ENCODE data around the gene PAX8. TPM values are rescaled to one million over a fixed set of nuclear protein-coding genes. Genes with fewer than 3 reads are reported as not detected.

The PAX8 gene
- total RNA-seq, 4 donors from 2014 or later: 2.3 to 7.7 (median 5.6) TPM

DNA sequence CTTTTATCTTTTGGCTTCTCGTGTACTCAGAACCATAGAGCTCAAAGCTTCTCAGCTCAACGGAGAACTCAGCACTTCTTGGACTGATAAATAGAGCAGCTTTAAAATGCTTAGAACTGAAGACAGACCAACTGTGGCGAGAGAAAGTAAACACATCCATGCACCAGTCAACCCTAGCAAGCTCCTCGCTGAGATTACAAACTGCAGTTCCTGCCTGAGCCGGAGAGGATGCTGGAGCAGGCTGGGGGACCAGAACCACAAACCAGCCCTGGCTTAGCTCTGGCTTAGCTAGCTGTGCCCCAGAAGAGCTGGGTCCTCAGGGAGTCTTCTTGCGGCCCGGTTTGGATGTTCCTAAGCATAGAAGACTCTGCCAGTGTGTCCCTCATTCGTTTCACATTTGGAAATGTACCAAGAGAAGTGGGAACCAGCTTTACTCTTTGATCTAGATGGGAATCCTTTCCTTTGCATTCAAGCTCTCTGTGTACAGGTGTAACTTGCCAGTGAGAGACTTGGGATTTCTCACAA, 5.6 kb downstream of the PAX8 start:
- no peaks in the 10 kb centered on the region for H3K36me3 ChIP-seq
- H3K4me1 ChIP-seq: peaks cover 27% of the 10 kb centered on the region
- peaks cover 90% of the 10 kb centered on the region for H3K27me3 ChIP-seq
- TF ChIP-seq EP300 (IDR thresholded peaks at IDR 0.05) (no peak), POLR2AphosphoS5 (IDR thresholded peaks at IDR 0.05) (no peak), POLR2A (IDR thresholded peaks at IDR 0.05) (no peak)
- TF ChIP-seq, protein P1, sequence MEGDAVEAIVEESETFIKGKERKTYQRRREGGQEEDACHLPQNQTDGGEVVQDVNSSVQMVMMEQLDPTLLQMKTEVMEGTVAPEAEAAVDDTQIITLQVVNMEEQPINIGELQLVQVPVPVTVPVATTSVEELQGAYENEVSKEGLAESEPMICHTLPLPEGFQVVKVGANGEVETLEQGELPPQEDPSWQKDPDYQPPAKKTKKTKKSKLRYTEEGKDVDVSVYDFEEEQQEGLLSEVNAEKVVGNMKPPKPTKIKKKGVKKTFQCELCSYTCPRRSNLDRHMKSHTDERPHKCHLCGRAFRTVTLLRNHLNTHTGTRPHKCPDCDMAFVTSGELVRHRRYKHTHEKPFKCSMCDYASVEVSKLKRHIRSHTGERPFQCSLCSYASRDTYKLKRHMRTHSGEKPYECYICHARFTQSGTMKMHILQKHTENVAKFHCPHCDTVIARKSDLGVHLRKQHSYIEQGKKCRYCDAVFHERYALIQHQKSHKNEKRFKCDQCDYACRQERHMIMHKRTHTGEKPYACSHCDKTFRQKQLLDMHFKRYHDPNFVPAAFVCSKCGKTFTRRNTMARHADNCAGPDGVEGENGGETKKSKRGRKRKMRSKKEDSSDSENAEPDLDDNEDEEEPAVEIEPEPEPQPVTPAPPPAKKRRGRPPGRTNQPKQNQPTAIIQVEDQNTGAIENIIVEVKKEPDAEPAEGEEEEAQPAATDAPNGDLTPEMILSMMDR (IDR thresholded peaks at IDR 0.05): no peak
- no peak overlapping the region for H3K27ac ChIP-seq
- H3K4me3 ChIP-seq: no peak overlapping the region
- no peak for DNase-seq (ENCODE audit: low spot score in 2 of 2)
- no peaks in the 10 kb centered on the region for H3K9me3 ChIP-seq
- 25% methylated on average over 8 of the region's 8 CpGs for WGBS

DNA sequence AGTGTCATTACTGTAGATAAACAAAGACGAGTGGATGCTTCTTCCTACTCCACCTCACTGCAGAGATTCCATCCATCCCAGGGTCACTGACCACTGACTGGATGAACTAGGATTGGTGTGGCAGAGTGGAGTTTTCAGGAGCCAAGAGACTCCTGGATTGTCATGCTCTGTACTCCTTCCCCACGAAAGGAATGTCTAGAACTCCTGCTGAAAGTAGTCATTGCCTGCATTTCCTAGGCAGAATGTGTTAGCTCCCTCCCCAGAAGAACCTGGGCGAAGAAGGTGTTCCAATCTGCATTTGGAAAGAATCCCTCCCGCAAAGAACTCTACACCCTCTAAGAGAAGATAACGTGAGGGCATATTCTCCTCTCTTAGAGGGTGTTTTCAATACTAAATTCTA, 6.2 kb downstream of the PAX8 start:
- Histone ChIP-seq H3K27me3 (peaks cover 84% of the 10 kb centered on the region), H3K9me3 (no peaks in the 10 kb centered on the region), H3K4me3 (no peak overlapping the region), H3K27ac (no peak overlapping the region), H3K4me1 (peaks cover 22% of the 10 kb centered on the region), H3K36me3 (no peaks in the 10 kb centered on the region)
- 46% methylated on average over 5 of the region's 5 CpGs for WGBS
- TF ChIP-seq POLR2AphosphoS5 (IDR thresholded peaks at IDR 0.05) (no peak), POLR2A (IDR thresholded peaks at IDR 0.05) (no peak)
- TF ChIP-seq, protein P1 (IDR thresholded peaks at IDR 0.05): no peak
- no peak for DNase-seq (ENCODE audit: low spot score in 2 of 2)

DNA sequence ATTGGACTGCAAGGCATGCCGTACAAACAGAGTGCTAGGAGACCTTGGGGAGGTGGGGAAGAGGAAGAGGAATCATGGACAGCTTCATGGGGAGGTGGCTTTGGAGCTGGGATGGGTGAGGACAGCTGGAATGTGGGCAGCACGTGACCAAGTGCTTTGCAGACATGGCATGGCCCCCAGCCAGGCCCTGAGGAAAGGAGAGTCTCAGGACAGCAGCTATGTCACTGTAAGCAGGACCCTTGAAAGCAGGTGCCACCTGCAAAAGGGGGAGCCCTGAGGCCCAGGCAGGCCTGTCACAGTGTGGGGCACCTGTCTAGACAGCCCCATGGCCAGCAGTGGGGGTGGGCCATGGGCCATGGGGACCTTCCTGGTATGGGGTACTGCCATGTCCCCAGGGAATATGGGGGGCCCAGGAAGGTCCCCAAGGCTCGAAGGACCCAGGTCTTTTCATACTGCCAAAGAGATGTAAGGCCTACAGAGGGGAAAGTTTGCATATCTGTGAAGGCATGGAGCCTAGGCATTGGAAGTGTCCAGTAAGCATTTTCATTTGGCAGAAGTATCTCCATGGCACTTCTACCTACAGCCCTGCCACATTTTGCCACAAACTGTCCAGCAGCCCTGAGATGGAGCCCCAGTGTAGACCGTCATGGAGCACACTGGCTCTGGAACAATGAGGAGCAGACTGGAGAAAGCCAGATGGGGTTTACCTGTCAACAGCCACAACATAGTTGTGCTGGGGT, 9.9 kb downstream of the PAX8 start:
- no peak for DNase-seq (ENCODE audit: low spot score in 2 of 2)
- TF ChIP-seq POLR2A (IDR thresholded peaks at IDR 0.05) (no peak), EP300 (IDR thresholded peaks at IDR 0.05) (no peak), POLR2AphosphoS5 (IDR thresholded peaks at IDR 0.05) (no peak)
- TF ChIP-seq, protein P1 (IDR thresholded peaks at IDR 0.05): no peak
- WGBS: 91% methylated on average over 4 of the region's 4 CpGs
- Histone ChIP-seq H3K27me3 (peaks cover 47% of the 10 kb centered on the region), H3K9me3 (no peaks in the 10 kb centered on the region), H3K27ac (no peak overlapping the region), H3K4me3 (no peak overlapping the region), H3K36me3 (peaks cover 3% of the 10 kb centered on the region), H3K4me1 (peaks cover 3% of the 10 kb centered on the region)

DNA sequence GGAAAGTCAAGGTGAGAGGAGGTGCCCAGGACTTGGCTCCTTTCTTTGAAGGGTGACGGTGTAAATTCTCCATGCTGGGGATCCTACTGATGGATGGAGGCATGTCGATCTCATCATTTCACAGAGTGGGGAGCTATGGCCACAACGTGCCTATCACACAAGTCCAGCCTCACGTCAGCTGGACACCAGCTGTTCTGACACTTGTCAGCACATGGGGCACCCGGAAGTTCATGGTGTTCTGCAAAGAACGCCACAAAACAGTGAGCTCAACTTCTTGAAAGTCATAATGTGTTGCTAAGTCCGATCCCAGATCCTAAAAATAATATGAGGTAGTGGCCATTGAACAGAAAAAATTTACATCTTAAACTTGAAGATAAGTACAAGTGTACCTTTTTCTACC, 12.3 kb downstream of the PAX8 start:
- no peak for TF ChIP-seq POLR2AphosphoS5 (IDR thresholded peaks at IDR 0.05)
- TF ChIP-seq, protein P1 (IDR thresholded peaks at IDR 0.05): no peak
- no peak for TF ChIP-seq POLR2A (IDR thresholded peaks at IDR 0.05)
- no peak for TF ChIP-seq EP300 (IDR thresholded peaks at IDR 0.05)
- H3K4me1 ChIP-seq: no peaks in the 10 kb centered on the region
- WGBS: 77% methylated on average over 7 of the region's 7 CpGs
- H3K27me3 ChIP-seq: peaks cover 23% of the 10 kb centered on the region
- H3K4me3 ChIP-seq: no peak overlapping the region
- no peak overlapping the region for H3K27ac ChIP-seq
- H3K9me3 ChIP-seq: no peaks in the 10 kb centered on the region
- peaks cover 3% of the 10 kb centered on the region for H3K36me3 ChIP-seq
- DNase-seq (ENCODE audit: low spot score in 2 of 2): no peak

DNA sequence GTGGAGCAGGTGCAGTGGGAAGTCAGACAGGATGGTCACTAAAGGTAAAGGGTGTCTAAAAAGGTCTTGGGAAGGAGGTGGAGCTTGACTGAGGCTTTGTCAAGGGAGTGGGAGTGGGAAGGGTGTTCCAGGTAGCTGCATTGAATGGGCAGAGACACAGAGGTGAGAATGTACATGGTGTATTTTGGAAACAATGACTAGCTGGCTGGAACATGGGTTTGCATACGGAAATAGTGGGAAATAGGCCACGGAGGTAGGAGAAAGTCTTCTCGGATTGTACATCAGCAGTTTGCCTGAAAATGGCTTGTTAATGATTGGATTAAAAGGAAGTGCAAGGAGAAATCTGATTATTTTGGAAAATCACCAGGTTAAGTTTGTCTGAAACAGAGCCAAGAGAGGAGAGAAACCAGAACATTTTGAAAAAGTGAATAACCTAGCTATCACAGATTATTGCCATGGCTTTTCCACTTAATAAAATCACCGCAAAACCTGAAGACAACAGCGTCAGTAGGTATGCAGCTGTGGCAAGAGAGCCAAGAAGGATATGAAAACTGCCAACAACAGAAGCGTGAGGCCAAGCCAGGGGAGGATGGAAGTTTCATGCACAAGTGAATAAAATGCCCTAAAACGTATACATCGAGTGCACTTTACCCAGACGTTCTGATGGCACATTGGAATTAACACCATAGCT, 13.9 kb downstream of the PAX8 start:
- WGBS: 88% methylated on average over 9 of the region's 9 CpGs
- Histone ChIP-seq H3K4me1 (no peaks in the 10 kb centered on the region), H3K27ac (no peak overlapping the region), H3K36me3 (peaks cover 3% of the 10 kb centered on the region), H3K9me3 (no peaks in the 10 kb centered on the region), H3K27me3 (peaks cover 9% of the 10 kb centered on the region), H3K4me3 (no peak overlapping the region)
- no peak for DNase-seq (ENCODE audit: low spot score in 2 of 2)
- TF ChIP-seq, protein P1 (IDR thresholded peaks at IDR 0.05): no peak
- no peak for TF ChIP-seq POLR2AphosphoS5 (IDR thresholded peaks at IDR 0.05)
- TF ChIP-seq POLR2A (IDR thresholded peaks at IDR 0.05): no peak
- TF ChIP-seq EP300 (IDR thresholded peaks at IDR 0.05): no peak

Measured in suprapubic skin (tissue), 4 donors.